Thoracic aorta (tissue), 2 donors: ENCODE data around the gene DAND5. TPM values are rescaled to one million over a fixed set of nuclear protein-coding genes. Genes with fewer than 3 reads are reported as not detected.
A peak's percentile ranks its signal among the peaks of the same experiment; 100 is the strongest.

Experiments used
- ATAC-seq: fragments of 150-250 bp; one replicate; pipeline ENCODE4 v1.8.0; 2017; ENCODE audit warnings: low read depth; ENCODE audit not compliant: insufficient number of reproducible peaks, low FRiP score
- DNase-seq: peaks from one replicate; pipeline ENCODE4 v3.0.0-alpha.2; 2020; ENCODE audit warnings: low spot score
- H3K27ac ChIP-seq, 2 donors: fragments of 200-600 bp; sonication (generic); 1 replicate in 1 of 2; 2 replicates in 1 of 2; pipeline ENCODE4 v1.5.1; 2016; ENCODE audit warnings: mild to moderate bottlenecking in 2 of 2, moderate library complexity in 2 of 2
- H3K27me3 ChIP-seq: fragments of 200-600 bp; sonication (generic); replicated peaks from 2 replicates; pipeline ENCODE4 v1.6.0; 2016; ENCODE audit warnings: mild to moderate bottlenecking; ENCODE audit not compliant: insufficient read depth
- H3K36me3 ChIP-seq: fragments of 200-600 bp; sonication (generic); one replicate; pipeline ENCODE4 v1.5.1; 2016
- H3K4me1 ChIP-seq, 2 donors: fragments of 200-600 bp; sonication (generic); 1 replicate in 1 of 2; 2 replicates in 1 of 2; pipeline versions ENCODE4 v1.5.1 to v1.6.0; 2016; ENCODE audit warnings: low read depth in 2 of 2, mild to moderate bottlenecking in 1 of 2; ENCODE audit not compliant: control insufficient read depth in 1 of 2
- H3K4me3 ChIP-seq: fragments of 200-600 bp; sonication (generic); 2 replicates; pipeline ENCODE4 v1.5.1; 2016; ENCODE audit warnings: mild to moderate bottlenecking
- H3K9me3 ChIP-seq: fragments of 200-600 bp; sonication (generic); 2 replicates; pipeline ENCODE4 v1.5.1; 2016
- CTCF ChIP-seq: fragments of 200-600 bp; sonication (generic); IDR thresholded peaks from one replicate; pipeline ENCODE4 v1.5.1; 2019; ENCODE audit warnings: antibody characterized with exemption
- total RNA-seq, 2 donors: library from RNA; depleted of rRNA; stranded (reverse); fragments of >200 nt; gene quantifications; one replicate each; pipeline versions ENCODE4 v1.1.0 to v1.2.3, GENCODE V29; 2016

DAND5 gene
- total RNA-seq, 2 donors from 2014 or later: not detected

GRCh38 chr19:12997179-12997966 lies 28.0 kb downstream of the DAND5 start:
- Histone ChIP-seq H3K27me3 (no peaks in the 10 kb centered on the region), H3K9me3 (no peaks in the 10 kb centered on the region), H3K4me1 (peaks cover 12 to 52% of the 10 kb centered on the region in 2 donors), H3K27ac (peak overlapping the region; percentile 94 to 99), H3K4me3 (peak overlapping the region; percentile 93), H3K36me3 (no peaks in the 10 kb centered on the region)
- TF ChIP-seq CTCF: no peak
- DNase-seq (no peak), ATAC-seq (no peak)

DNA sequence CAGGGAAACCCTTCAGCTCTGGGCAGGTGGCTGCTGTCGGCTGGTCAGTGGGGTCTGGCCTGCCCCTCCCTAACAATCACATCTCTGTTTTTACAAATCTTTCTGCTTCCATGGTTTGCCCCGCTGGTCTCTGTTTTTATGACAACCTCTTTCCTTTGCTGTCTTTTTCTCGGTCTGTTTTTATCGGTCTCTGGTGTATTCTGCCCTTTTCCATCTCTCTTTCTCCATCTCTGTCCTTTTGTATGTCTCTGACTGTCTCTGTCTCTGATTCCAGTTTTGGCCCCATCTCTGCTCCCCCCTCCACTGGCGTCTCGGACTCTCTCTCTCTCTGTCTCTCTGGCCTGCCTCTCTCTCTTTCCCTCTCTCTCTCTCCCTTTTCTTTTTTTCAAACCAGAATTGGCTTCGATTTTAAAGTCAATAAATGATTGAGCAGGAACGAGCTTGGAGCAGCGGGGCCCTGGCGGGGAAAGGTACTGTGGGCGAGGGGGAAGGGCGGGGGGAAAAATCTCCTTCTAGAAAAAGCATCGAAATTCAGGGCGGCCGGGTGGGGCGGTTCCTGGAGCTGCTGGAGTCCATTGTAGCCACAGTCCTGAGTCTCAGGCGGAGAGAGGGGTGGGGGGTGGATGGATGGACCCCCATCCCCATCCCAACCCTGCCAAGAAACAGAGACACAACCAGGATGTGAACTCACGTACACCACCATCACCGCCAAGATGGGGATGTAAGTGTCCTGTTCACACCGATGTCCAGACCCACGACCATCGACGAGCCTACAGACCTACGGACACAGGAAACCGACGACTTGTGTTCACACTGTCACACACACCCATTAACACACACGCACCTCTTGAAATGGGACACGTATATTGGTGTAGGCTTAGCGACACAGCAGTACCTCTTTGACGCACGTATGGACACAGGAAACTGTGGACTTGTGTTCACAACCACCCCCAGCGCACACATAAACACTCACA lies 28.9 kb downstream of the DAND5 start:
- H3K36me3 ChIP-seq: no peaks in the 10 kb centered on the region
- no peak for TF ChIP-seq CTCF
- H3K27me3 ChIP-seq: no peaks in the 10 kb centered on the region
- peak overlapping the region; percentile 93 for H3K4me3 ChIP-seq
- H3K9me3 ChIP-seq: no peaks in the 10 kb centered on the region
- DNase-seq (no peak), ATAC-seq (no peak)
- peaks cover 17 to 59% of the 10 kb centered on the region in 2 donors for H3K4me1 ChIP-seq
- peak overlapping the region; percentile 94 to 99 for H3K27ac ChIP-seq

- Histone ChIP-seq H3K27ac (peak overlapping the region; percentile 97 to 99), H3K36me3 (no peaks in the 10 kb centered on the region), H3K9me3 (no peaks in the 10 kb centered on the region), H3K27me3 (no peaks in the 10 kb centered on the region), H3K4me1 (peaks cover 33 to 88% of the 10 kb centered on the region in 2 donors), H3K4me3 (peak overlapping the region; percentile 73)
- no peak for TF ChIP-seq CTCF
- ATAC-seq: no peak
- DNase-seq: no peak
Observed at GRCh38 chr19:13001166-13001501, 31.8 kb downstream of the DAND5 start.

GRCh38 chr19:13001502-13002165 lies 32.3 kb downstream of the DAND5 start:
- peaks cover 38 to 93% of the 10 kb centered on the region in 2 donors for H3K4me1 ChIP-seq
- DNase-seq: no peak
- no peaks in the 10 kb centered on the region for H3K9me3 ChIP-seq

More at GRCh38 chr19:13001502-13002165, 32.3 kb downstream of the DAND5 start:
- ATAC-seq: peak; percentile 1
- TF ChIP-seq CTCF: no peak
- Histone ChIP-seq H3K36me3 (no peaks in the 10 kb centered on the region), H3K27me3 (no peaks in the 10 kb centered on the region), H3K27ac (peak overlapping the region; percentile 97 to 99), H3K4me3 (peak overlapping the region; percentile 73)
